MCF 10A (cell line): ENCODE measurements around the gene OR11H1. TPM values are rescaled to one million over a fixed set of nuclear protein-coding genes. Genes with fewer than 3 reads are reported as not detected.
"Not testable (repeated sequence)": the region's sequence is repeated elsewhere in the genome, so short reads cannot be mapped to it uniquely, and the experiment has no call there.

Experiments
- Bru-seq: library from RNA; stranded (reverse); fragments of 400-500 nt; gene quantifications from one replicate; lab custom pipeline; 2021; lab: Mats Ljungman, UMichigan
- BruChase-seq, 2 experiments: library from RNA; stranded (reverse); fragments of 400-500 nt; gene quantifications; one replicate each; lab custom pipeline; 2021; lab: Mats Ljungman, UMichigan
- BruUV-seq: library from RNA; stranded (reverse); fragments of 400-500 nt; replicated peaks from 2 replicates; lab custom pipeline; 2021; lab: Mats Ljungman, UMichigan
- CTCF ChIA-PET: fragments of 300-600 bp; sonication (Branson Sonifier 250); formaldehyde crosslinking; extraction: SDS; loops from one replicate; lab custom pipeline; 2021; ENCODE audit warnings: antibody characterized with exemption, inconsistent platforms; lab: Yijun Ruan, JAX
- POLR2A ChIA-PET: fragments of 300-600, 350-650 bp; sonication (Branson Sonifier 250); formaldehyde crosslinking; extraction: SDS; loops from one replicate; lab custom pipeline; 2020; ENCODE audit warnings: antibody characterized with exemption, inconsistent platforms; lab: Yijun Ruan, JAX
- DNase-seq: peaks from one replicate; pipeline ENCODE4 v3.0.0-alpha.2; 2018; ENCODE audit not compliant: unreplicated experiment
- H3K27ac Mint-ChIP-seq: one replicate; pipeline ENCODE4 v1.8.0; 2022; ENCODE audit warnings: mild to moderate bottlenecking, low read depth, mixed read lengths; ENCODE audit not compliant: unreplicated experiment
- H3K27me3 Mint-ChIP-seq: one replicate; pipeline ENCODE4 v1.8.0; 2022; ENCODE audit warnings: mixed read lengths; ENCODE audit not compliant: insufficient read depth, unreplicated experiment
- H3K36me3 Mint-ChIP-seq: one replicate; pipeline ENCODE4 v1.8.0; 2022; ENCODE audit warnings: mild to moderate bottlenecking, moderate library complexity, mixed read lengths; ENCODE audit not compliant: insufficient read depth, unreplicated experiment
- H3K4me1 Mint-ChIP-seq: one replicate; pipeline ENCODE4 v1.8.0; 2022; ENCODE audit warnings: mixed read lengths; ENCODE audit not compliant: insufficient read depth, unreplicated experiment
- H3K4me3 Mint-ChIP-seq: one replicate; pipeline ENCODE4 v1.8.0; 2022; ENCODE audit warnings: mild to moderate bottlenecking, moderate library complexity, mixed read lengths; ENCODE audit not compliant: unreplicated experiment
- H3K9me3 Mint-ChIP-seq: one replicate; pipeline ENCODE4 v1.8.0; 2022; ENCODE audit warnings: mixed read lengths; ENCODE audit not compliant: unreplicated experiment
- intact Hi-C: fragments of 100-400 bp; cut with micrococcal nuclease; formaldehyde crosslinking; loops from 2 replicates; pipeline ENCODE4 v1.14.1; 2022
- long read RNA-seq: library from polyadenylated mRNA; stranded (forward); transcript quantifications from one replicate; pipeline ENCODE4 v2.0.0, GENCODE V29; 2022
- total RNA-seq: library from RNA; stranded (reverse); gene quantifications from 2 replicates; pipeline ENCODE4 v1.2.3, GENCODE V29; 2022

Gene OR11H1, protein sequence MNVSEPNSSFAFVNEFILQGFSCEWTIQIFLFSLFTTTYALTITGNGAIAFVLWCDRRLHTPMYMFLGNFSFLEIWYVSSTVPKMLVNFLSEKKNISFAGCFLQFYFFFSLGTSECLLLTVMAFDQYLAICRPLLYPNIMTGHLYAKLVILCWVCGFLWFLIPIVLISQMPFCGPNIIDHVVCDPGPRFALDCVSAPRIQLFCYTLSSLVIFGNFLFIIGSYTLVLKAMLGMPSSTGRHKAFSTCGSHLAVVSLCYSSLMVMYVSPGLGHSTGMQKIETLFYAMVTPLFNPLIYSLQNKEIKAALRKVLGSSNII
- total RNA-seq = not detected in 2 replicates
- Bru-seq, nascent RNA = not detected
- not detected for BruChase-seq, experiment 1, labeled RNA remaining after a 6-hour chase
- BruChase-seq, experiment 2, labeled RNA remaining after a 2-hour chase = not detected
- long read RNA-seq = 0 reads

- H3K4me3 Mint-ChIP-seq, H3K36me3 Mint-ChIP-seq, CTCF ChIA-PET, H3K9me3 Mint-ChIP-seq, H3K27ac Mint-ChIP-seq, H3K4me1 Mint-ChIP-seq, intact Hi-C loops, BruUV-seq, POLR2A ChIA-PET, DNase-seq, H3K27me3 Mint-ChIP-seq: not testable (repeated sequence)
Measured at GRCh38 chr22:15527892-15528291, at the start of gene OR11H1. TSS of gene OR11H1 (plus strand) at chr22:15528192. CDS start at chr22:15528192, 0 bp downstream.

GRCh38 chr22:15509967-15510366 lies 18.0 kb upstream of the OR11H1 start:
- H3K27me3 Mint-ChIP-seq, DNase-seq, H3K9me3 Mint-ChIP-seq, H3K27ac Mint-ChIP-seq, POLR2A ChIA-PET, H3K4me3 Mint-ChIP-seq, H3K4me1 Mint-ChIP-seq, CTCF ChIA-PET, BruUV-seq, intact Hi-C loops, H3K36me3 Mint-ChIP-seq: not testable (repeated sequence)

DNA sequence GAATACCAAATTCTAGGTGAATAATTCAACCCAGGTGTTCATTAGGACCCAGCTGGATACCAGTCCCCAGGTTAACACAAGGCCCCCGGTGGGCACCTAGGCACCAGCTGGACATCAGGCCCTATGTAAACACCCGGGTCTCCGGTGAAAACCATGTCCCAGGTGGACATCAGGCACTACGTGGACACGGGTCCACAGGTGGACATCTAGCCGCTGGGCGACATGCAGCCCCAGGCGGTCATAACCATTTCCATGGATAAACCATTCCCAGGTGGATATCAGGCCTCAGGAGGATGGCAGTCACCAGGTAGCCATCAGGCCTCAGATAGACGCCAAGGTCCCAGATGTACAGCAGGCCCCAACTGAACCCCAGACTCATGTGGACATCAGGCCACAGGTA lies 12.1 kb upstream of the OR11H1 start:
- POLR2A ChIA-PET, intact Hi-C loops, H3K27me3 Mint-ChIP-seq, H3K27ac Mint-ChIP-seq, H3K9me3 Mint-ChIP-seq, BruUV-seq, H3K4me3 Mint-ChIP-seq, CTCF ChIA-PET, DNase-seq, H3K36me3 Mint-ChIP-seq, H3K4me1 Mint-ChIP-seq: not testable (repeated sequence)

GRCh38 chr22:15553767-15554166 lies 25.8 kb downstream of the OR11H1 start:
- DNase-seq, H3K27ac Mint-ChIP-seq, H3K4me1 Mint-ChIP-seq, H3K27me3 Mint-ChIP-seq, H3K36me3 Mint-ChIP-seq, CTCF ChIA-PET, H3K4me3 Mint-ChIP-seq, intact Hi-C loops, POLR2A ChIA-PET, H3K9me3 Mint-ChIP-seq, BruUV-seq: not testable (repeated sequence)

DNA sequence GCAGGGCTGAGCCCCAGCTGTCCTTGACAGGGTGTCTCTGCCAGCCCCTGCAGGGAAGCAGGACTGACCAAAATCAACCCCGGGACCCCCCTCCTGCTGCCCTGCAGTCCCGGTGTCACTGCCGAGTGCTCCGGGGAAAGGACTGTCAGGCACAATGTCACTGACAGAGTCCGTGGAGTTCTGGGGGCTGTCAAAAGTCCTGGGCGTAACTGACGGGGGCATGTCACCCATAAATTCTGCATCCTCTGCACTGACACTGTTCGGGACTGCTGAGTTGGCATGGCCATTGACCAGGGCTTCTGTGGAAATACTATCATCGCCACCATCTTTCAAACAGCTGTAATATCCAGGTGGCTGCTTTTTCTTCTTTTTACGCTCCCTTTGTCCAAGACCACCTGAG lies 35.5 kb downstream of the OR11H1 start:
- BruUV-seq, POLR2A ChIA-PET, H3K27me3 Mint-ChIP-seq, intact Hi-C loops, H3K9me3 Mint-ChIP-seq, H3K36me3 Mint-ChIP-seq, H3K27ac Mint-ChIP-seq, H3K4me1 Mint-ChIP-seq, DNase-seq, CTCF ChIA-PET, H3K4me3 Mint-ChIP-seq: not testable (repeated sequence)

DNA sequence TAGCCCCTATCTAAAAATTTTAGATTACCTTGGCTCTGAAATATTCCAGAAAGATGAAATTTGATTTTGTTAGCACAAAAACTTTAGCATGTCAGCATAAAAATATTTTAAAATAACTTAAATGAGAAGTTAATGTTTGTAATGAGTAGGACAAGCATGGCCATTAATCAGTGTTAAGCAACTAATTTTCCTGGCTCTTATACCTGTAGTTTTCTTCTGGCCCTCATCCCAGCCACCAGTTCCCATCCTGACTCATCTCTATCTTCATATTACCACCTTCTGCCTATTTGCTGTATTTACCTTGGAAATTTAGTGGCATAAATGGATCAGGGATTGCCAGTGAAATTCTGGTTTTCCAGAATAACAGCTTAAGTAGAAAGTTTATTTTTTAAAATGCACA lies 37.1 kb downstream of the OR11H1 start:
- BruUV-seq, CTCF ChIA-PET, intact Hi-C loops: not testable (repeated sequence)

More for the DNA sequence above, 37.1 kb downstream of the OR11H1 start:
- H3K27me3 Mint-ChIP-seq, H3K36me3 Mint-ChIP-seq, H3K4me3 Mint-ChIP-seq, DNase-seq, H3K4me1 Mint-ChIP-seq, H3K27ac Mint-ChIP-seq, H3K9me3 Mint-ChIP-seq, POLR2A ChIA-PET: not testable (repeated sequence)

Other genes with a start within 250 kb of the OR11H1 start
- gene POTEH, start 161.8 kb downstream of the OR11H1 start, total RNA-seq = not detected in 2 replicates